ENCODE data around the gene PSMD6. TPM values are rescaled to one million over a fixed set of nuclear protein-coding genes. Genes with fewer than 3 reads are reported as not detected.

Gene PSMD6
- total and polyA plus RNA-seq, 9 of the 15 experiments (the other 6 are each of a cell fraction or from before 2014, with no cell fraction given) = 78.2 to 133 (median 113) TPM

DNA sequence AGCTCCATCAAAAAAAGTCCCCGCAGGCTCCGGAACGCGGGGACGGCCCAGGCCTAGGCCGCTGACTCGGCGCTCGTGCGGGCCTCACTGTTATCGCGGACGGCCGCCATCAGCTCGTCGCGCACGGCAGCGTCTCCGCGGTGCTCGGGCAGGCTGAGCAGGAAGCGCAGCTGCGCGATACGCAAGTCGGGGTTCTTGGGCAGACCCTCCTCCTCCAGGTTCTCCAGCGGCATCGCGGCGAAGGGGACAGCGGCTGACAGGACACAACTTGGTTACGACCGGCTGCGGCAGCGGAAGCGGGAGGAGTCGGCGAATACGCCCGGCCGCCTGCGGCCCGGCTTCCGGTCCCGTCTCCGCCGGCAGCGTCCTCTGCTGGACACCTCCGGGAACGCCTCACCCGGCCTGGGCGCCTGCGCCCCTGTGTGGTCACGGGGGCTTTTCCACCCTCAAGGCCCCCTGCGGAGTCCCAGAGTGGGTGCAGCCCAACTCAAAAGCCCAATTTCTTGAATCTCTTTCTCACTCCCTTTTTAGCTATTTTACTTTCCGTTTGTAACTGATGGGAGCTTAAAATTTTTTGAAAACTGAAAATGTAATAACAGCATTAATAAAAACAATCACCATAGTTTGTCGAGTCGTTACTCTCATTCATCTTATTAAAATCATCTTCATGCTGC lies at the start of gene PSMD6 (continued):
- TF ChIP-seq ZBTB11 (CRISPR knock-in tag; IDR thresholded peaks at IDR 0.05) (peak; percentile 85 to 99 (median 95)), ZC3H8 (IDR thresholded peaks at IDR 0.05) (no peak), CBX2 (IDR thresholded peaks at IDR 0.05; ENCODE audit: insufficient read depth, low read length, poor library complexity, severe bottlenecking) (no peak), OTX1 (CRISPR knock-in tag; IDR thresholded peaks at IDR 0.05) (no peak), RHOXF2B (CRISPR knock-in tag; conservative IDR thresholded peaks at IDR 0.05) (no peak), NCOA4 (IDR thresholded peaks at IDR 0.05; ENCODE audit: partially characterized antibody) (no peak), JUND (IDR thresholded peaks at IDR 0.05; ENCODE audit: borderline replicate concordance, low read depth, low read length) (peak; percentile 16; the same call in 1 of the 2 replicates), JUND (tag; IDR thresholded peaks at IDR 0.05; ENCODE audit: borderline replicate concordance, low read depth, low read length) (no peak), BRCA1 (IDR thresholded peaks at IDR 0.05) (no peak), BRCA1 (CRISPR knock-in tag; IDR thresholded peaks at IDR 0.05) (no peak), ZNF124 (CRISPR knock-in tag; IDR thresholded peaks at IDR 0.05) (no peak), PRPF4 (IDR thresholded peaks at IDR 0.05; ENCODE audit: insufficient read depth, low read depth, low read length, poor library complexity, severe bottlenecking) (no peak), FOS (IDR thresholded peaks at IDR 0.05; ENCODE audit: extremely low read depth, insufficient read length) (no peak), SMARCB1 (IDR thresholded peaks at IDR 0.05; ENCODE audit: insufficient read length, low read depth) (no peak), TFAM (CRISPR knock-in tag; conservative IDR thresholded peaks at IDR 0.05) (no peak), GATAD2A (IDR thresholded peaks at IDR 0.05) (no peak), ZNF436 (CRISPR knock-in tag; IDR thresholded peaks at IDR 0.05) (no peak)
- TF ChIP-seq, protein P1, sequence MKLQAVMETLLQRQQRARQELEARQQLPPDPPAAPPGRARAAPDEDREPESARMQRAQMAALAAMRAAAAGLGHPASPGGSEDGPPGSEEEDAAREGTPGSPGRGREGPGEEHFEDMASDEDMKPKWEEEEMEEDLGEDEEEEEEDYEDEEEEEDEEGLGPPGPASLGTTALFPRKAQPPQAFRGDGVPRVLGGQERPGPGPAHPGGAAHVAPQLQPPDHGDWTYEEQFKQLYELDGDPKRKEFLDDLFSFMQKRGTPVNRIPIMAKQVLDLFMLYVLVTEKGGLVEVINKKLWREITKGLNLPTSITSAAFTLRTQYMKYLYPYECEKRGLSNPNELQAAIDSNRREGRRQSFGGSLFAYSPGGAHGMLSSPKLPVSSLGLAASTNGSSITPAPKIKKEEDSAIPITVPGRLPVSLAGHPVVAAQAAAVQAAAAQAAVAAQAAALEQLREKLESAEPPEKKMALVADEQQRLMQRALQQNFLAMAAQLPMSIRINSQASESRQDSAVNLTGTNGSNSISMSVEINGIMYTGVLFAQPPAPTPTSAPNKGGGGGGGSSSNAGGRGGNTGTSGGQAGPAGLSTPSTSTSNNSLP (IDR thresholded peaks at IDR 0.05; ENCODE audit: borderline replicate concordance, low read depth, low read length) = no peak
- TF ChIP-seq, protein P2, sequence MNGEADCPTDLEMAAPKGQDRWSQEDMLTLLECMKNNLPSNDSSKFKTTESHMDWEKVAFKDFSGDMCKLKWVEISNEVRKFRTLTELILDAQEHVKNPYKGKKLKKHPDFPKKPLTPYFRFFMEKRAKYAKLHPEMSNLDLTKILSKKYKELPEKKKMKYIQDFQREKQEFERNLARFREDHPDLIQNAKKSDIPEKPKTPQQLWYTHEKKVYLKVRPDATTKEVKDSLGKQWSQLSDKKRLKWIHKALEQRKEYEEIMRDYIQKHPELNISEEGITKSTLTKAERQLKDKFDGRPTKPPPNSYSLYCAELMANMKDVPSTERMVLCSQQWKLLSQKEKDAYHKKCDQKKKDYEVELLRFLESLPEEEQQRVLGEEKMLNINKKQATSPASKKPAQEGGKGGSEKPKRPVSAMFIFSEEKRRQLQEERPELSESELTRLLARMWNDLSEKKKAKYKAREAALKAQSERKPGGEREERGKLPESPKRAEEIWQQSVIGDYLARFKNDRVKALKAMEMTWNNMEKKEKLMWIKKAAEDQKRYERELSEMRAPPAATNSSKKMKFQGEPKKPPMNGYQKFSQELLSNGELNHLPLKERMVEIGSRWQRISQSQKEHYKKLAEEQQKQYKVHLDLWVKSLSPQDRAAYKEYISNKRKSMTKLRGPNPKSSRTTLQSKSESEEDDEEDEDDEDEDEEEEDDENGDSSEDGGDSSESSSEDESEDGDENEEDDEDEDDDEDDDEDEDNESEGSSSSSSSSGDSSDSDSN (IDR thresholded peaks at IDR 0.05; ENCODE audit: borderline replicate concordance in 1 of 2, low read depth in 2 of 2, low read length in 2 of 2) = no peak

Data from K562 (cell line).